ENCODE data around the gene SLC22A13.
"Not testable (repeated sequence)": the region's sequence is repeated elsewhere in the genome, so short reads cannot be mapped to it uniquely, and the experiment has no call there.

The SLC22A13 gene, protein sequence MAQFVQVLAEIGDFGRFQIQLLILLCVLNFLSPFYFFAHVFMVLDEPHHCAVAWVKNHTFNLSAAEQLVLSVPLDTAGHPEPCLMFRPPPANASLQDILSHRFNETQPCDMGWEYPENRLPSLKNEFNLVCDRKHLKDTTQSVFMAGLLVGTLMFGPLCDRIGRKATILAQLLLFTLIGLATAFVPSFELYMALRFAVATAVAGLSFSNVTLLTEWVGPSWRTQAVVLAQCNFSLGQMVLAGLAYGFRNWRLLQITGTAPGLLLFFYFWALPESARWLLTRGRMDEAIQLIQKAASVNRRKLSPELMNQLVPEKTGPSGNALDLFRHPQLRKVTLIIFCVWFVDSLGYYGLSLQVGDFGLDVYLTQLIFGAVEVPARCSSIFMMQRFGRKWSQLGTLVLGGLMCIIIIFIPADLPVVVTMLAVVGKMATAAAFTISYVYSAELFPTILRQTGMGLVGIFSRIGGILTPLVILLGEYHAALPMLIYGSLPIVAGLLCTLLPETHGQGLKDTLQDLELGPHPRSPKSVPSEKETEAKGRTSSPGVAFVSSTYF

DNA sequence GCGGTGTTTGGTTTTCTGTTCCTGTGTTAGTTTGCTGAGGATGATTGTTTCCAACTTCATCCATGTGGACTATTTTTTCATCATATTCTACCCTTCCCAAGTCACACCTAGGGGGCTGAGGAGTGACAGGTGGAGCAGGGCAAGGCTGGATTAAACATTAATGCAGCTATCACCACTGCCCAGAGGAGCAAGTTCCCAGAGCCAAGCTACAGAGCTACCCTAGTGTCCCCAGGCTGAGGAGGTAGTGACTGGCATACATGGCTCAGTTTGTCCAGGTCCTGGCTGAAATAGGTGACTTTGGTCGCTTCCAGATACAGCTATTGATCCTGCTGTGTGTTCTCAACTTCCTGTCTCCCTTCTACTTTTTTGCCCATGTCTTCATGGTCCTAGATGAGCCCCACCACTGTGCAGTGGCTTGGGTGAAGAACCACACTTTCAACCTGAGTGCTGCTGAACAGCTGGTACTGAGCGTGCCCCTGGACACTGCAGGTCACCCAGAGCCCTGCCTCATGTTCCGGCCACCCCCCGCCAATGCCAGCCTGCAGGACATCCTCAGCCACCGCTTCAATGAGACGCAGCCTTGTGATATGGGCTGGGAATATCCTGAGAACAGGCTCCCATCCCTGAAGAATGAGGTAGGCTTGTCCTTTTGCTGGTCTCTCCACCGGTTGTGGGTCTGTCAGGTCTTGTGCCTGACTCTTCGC lies at the start of gene SLC22A13:
Gene SLC22A13, plus strand, starts transcription at position 209 of the 704 bp plus-strand sequence. Its CDS starts 49 bp downstream, at position 258.
- no peak for DNase-seq (ENCODE audit: low read depth, low spot score)

DNA sequence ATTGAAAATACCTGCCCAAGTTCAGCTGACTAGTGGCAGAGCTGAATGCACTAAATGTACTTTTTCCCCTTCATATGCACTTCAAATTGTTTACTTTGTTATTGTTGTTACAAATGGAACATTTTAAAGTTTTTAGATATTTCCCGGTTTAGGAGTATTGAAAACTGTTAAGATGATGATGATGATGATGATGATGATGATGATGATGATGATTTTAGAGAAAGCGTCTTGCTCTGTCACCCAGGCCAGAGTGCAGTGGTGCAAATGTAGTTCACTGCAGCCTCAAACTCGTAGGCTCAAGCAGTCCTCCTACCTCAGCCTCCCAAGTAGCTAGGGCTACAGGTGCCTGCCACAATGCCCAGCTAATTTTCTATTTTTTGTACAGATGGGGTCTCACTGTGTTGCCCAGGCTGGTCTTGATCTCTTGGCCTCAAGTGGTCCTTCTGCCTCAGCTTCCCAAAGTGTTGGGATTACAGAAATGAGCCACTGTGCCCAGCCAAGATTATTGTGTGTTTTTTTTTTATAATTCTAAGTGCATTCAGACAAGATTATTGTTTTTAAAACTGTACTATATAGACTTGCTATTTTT lies 45.9 kb upstream of the SLC22A13 start:
- DNase-seq (ENCODE audit: low read depth, low spot score): no peak

DNA sequence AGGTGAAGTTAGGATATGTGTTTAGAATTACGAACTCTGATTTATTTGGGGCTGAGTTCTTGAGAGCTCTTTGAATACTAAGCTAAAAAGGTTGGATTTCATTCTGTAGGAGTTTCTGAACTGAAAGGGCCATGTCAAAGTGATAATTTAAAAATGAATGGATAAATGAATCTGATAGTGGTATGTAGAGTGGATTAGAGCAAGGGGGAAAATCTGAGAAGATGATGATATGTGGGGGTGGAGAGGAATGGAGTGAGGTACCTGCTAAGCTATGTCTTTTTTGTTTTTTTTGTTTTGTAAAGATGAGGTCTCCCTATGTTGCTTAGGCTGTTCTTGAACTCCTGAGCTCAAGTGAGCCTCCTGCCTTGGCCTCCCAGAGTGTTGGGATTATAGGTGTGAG lies 44.6 kb upstream of the SLC22A13 start:
- DNase-seq (ENCODE audit: low read depth, low spot score): no peak

DNA sequence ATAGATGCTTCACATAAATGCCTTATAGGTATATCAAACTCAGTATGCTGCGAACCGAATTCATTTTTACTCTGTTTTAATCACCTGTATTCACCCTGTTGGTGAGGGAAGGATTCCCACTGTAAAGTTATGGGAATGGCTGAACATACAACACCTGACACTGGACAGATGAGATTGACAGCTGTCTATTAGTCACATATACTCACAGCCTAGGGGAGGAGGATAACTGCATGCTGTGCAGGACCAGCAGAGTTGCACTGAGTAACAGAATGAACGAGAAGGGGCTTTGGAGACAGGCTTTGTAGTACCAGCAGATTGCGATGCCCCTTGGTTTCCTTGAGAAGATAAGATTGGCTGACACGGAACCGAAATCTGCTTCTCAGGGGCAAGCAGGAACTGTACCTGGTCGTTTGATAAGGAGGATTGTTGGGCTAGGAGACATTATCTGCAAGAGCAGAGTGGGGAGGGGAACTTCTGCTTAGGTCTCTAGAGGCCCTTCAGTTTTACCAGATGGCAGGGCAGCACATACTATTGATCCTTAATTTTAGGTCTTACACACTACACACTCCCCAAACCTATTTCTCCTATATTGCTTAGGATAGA lies 43.5 kb upstream of the SLC22A13 start:
- no peak for DNase-seq (ENCODE audit: low read depth, low spot score)

DNA sequence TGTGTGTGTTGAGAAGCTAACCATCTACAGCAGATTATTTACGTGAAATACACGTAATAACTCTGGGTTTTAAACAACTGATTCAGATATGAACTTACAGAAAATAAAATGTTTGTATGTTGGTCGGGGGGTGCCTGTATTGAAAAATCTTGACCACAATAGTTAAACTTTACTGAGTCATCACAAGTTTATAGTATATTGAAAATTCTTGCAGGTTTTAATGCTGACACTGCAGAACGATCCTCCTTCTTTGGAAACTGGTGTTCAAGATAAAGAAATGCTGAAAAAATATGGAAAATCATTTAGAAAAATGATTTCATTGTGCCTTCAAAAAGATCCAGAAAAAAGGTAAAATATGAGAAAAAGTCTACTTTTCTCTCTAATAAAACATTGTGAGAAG lies 41.3 kb upstream of the SLC22A13 start:
- no peak for DNase-seq (ENCODE audit: low read depth, low spot score)

DNA sequence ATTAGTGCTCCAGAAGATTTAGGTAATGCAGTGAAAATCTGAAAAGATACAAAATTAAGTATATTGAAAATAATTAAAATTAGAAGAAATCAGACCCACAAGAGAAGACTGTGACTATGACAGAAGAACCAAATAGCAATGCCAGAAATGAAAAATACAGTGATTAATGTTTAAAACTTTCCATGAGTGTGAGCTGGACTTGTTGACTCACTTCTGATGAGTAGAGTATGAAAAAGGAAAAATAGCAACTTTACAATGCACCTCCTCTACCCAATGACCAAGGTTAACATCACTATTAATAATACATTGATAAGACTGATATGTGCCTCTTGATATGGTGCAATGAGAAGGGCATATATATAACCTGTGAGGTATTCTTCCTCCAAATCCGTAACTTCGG lies 39.3 kb upstream of the SLC22A13 start:
- no peak for DNase-seq (ENCODE audit: low read depth, low spot score)

DNA sequence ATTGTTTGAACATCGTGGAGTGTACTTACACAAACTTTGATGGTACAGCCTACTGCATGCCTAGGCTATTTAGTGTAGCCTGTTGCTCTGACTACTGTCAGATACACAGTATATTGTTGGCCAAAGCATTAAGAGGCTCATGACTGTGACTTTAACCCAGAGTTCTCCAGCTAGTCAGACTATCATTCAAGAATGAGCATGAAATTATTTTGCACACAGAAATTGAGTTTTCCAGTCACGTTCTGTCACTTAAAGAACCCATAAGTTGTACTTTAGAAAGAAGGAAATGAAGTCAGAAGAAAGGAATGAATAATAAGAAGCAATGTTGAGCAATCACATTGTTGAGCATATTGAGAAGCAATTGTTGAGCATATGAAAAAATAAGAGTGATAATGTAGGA lies 37.6 kb upstream of the SLC22A13 start:
- DNase-seq (ENCODE audit: low read depth, low spot score): no peak

DNA sequence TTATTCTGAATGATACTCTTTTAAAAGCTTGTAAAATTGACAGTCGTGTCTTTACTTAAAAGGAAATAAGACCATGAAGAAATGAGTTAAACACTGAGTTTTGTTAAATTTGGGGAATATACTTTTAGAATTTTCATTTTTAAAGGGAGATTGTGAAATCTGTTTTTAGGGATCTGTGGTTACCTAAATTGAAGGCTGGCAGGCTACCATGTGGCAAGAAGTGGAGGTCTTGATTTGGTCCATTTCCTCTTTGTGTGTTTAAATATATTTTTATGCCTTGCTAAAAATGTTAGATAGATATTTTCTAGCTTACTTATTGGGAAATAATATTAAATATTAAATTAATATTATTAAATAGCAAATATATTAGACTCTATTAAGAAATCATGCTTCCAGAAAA lies 36.6 kb upstream of the SLC22A13 start:
- no peak for DNase-seq (ENCODE audit: low read depth, low spot score)

DNA sequence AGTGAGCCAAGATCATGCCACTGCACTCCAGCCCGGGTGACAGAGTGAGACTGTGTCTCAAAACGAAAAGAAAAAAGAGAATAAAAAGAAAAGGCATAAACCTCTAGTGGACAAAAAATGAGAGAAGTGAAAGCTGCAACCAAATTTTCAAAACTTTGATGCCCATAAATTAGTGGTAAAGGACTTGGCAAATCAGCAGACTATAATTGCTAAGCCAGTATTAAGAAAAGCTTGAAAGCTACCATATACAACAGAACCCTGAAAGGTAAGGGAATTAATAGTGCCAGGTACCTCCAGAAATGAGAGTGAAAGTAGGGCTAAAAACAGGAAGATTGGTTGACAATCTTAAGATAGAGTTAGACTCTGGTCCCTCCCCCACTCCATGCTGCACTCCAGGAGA lies 32.9 kb upstream of the SLC22A13 start:
- DNase-seq (ENCODE audit: low read depth, low spot score): no peak

DNA sequence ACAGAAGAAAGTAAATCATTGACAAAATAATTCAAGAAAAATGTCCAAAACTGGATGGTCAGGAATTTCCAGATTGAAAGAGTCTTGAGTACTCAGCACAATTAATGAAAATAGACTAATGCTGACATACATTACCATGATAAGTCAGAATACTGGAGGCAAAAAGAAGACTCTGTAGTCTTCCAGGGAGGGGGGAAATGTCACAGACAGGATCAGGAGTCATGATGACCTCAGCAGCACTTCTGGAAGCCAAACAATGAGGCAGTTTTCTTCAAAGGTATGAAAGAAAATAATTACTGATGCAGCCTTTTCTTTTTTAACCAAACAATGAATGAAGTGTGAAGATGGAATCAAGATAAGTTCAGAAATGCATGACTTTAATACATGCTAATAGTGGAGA lies 30.1 kb upstream of the SLC22A13 start:
- DNase-seq (ENCODE audit: low read depth, low spot score): no peak

DNA sequence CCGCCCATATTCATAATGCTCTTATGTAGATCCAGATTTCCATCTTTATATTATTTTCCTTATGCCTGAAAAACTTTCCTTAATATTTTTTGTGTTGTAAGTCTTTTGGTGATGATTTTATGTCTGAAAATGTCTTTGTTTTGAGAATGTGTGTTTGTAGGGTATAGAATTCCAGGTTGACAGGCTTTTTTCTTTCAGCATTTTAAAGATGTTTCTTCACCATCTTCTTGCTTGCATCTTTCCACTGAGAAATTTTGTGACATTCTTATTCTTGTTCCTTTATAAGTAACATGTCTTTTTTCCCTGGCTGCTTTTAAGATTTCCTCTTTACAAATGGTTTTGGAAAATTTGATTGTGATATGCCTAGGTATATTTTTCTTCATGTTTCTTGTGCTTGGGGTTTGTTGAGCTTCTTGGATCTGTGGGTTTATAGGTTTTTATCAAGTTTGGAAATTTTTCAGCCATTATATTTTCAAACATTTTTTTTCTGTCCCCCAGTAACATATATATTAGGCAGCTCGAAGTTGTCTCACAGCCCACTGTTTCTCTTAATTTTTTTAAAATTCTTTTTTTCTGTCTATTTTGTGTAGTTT lies 27.1 kb upstream of the SLC22A13 start:
- no peak for DNase-seq (ENCODE audit: low read depth, low spot score)

DNA sequence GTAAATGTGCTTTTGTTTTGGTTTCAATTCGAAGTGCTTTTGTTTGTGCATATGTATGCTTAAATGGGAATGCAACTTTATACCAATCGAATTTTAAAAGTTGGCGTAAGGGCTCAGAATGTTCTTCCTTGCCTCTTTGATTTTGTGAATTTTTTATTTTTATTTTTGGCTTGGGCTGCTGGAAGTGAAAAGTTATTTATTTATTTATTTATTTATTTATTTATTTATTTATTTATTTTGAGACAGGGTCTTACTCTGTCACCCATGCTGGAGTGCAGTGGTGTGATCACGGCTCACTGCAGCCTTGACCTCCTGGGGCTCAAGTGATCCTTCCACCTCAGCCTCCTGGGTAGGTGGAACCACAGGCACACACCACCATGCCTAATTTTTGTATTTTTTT lies 22.8 kb upstream of the SLC22A13 start:
- DNase-seq (ENCODE audit: low read depth, low spot score): not testable (repeated sequence)

DNA sequence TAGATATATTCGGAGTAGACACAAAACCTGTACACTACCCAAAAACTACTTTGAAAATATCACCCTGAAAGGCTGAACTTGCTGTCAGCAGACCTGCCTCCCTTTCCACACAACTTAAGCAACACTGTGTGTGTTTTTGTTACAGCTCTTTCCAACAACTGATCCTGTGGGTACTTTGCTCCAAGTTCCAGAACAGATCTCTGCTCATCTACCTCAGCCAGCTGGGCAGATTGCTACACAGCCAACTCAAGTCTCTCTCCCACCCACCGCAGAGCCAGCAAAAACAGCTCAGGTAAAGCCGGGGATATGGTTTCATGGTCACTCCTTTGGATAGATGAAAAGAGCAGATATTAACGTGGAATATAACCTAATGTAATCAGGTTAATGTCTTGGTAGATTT lies 19.7 kb upstream of the SLC22A13 start:
- DNase-seq (ENCODE audit: low read depth, low spot score): no peak

DNA sequence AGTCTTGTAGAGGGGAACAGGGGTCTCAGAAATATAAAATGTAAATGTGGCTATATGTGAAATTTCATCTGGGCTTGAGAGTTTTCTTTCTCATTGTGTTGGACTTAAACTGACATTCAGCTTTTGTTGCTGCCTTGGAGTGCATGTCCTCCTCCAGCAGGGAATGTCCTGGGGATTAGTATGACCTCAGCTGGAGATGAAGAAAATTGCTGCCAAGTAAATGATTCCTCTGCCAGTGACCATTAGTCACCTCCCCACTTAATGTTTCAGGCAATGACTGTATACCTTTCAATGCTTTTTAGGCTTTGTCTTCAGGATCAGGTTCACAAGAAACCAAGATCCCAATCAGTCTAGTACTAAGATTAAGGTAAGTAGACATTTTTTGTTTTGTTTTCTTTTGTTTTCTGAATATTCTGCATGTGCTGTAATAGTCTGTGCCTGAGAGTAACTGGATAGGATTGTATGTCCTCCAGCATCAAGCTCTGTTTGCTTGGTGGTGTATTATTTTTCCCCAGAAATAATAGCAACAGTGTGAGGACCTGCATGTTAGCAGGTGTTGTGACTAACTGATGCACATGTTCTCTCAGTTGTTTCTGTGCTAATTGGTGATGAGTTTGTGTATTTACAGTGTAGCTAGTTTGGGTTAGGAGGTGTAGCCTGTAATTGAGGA lies 18.1 kb upstream of the SLC22A13 start:
- DNase-seq (ENCODE audit: low read depth, low spot score): no peak

DNA sequence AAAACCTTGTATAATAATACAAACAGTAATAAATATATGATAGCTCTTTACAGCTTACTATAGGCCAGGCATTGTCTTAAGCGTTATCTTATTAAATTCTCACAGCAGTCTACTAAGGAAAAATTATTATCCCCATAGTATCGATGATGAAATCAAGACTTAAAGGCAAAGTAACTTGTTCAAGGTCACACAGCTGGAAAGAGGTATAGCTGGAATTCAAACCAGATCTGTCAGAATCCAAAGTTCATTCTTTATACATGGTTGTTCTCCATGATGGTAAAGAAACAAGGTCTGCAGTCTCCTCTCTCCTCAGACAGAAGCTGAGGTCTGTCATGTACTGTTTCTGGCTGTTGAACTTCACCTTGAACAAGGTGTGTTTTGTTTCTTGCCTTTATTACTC lies 15.4 kb upstream of the SLC22A13 start:
- DNase-seq (ENCODE audit: low read depth, low spot score): no peak

DNA sequence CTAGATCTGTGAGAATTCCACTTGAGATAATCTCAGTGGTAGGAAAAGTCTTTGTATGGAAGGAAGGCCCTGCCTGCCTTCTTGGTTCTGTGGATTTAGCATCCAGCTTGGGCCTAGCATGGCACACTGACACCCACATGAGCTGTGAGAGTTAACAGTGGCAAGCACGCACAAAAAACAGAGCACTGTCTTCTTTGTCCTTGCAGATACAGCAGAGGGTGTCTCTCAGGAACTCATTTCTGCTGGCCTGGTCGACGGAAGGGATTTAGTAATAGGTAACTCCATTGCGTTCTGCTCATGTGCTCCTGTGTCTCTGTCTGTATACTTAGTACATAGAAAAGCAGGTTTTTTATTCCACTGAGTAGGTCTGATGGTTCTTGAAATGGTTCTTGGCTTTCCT lies 14.4 kb upstream of the SLC22A13 start:
- no peak for DNase-seq (ENCODE audit: low read depth, low spot score)

DNA sequence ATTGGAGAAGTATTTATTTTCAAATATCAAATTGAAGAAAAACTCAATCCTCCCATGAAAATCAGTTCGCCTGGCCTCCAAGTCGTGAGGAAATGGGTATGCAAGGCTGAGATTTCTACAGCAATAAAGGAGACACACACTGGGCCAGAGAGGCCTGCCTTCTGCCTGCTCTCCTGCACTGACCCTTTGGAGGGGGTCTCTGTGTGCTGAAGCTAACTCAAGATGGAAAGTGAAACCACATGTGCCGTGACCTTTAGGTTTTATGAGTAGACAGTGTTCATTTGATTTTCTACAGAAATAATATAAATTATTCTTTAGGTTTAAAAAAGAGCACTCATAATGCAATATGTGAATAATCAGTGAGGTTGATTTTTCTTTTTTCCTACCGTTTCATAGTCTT lies 11.9 kb upstream of the SLC22A13 start:
- DNase-seq (ENCODE audit: low read depth, low spot score): no peak

DNA sequence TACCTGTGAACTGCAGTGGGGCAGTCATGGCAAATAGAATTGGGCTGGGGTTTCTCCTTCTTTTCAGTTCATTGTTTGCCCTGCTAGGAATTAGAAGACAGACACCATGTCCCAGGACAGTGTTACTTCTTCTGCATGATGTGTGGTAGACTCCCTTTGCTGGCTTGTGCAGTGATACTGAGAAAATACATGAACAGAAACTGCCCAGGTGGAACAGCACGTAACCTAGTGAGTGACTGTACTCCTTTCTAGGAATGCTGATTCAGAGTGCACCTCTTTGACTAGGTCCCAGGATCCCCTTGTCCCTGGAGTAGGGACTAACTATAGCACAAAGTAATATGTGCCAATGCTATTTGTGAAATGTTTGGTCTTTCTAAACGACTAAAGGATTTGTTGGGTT lies 10.7 kb upstream of the SLC22A13 start:
- no peak for DNase-seq (ENCODE audit: low read depth, low spot score)

DNA sequence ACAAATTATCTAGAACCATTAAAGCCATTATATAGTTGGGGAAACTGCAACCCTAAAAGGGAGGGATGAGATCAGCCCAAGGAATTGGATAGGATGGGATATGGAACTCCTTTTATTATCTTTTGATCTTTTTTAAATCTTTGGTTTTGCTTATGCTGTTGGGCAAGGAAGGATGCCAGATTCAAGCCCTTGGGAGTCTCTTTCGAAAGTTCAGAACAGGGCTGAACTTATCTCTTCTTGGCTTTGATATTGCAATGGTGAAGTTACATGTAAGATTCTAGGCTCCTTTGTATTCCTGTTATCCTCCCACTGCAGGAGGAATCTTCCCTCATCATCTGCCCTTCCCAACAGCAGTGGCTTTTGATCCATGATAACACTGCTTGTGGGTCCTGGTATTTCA lies 10.0 kb upstream of the SLC22A13 start:
- DNase-seq (ENCODE audit: low read depth, low spot score): no peak

DNA sequence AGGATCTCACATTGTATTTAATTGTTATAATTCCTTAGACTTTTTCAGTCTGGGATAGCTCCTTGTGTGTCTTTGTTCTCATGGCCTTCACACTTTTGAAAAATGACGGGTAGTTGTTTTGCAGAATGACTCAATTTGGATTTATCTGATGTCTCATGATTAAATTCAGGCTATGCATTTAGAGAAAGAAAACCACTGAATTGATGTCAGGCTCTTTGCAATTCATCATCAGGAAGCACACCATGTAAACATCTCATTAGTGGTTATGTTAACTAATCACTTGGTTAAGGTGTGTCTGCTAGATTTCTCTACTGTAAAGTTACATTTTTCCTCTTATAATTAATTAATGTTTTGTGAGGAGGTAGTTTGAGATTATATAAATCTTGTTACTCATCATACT lies 8.0 kb upstream of the SLC22A13 start:
- no peak for DNase-seq (ENCODE audit: low read depth, low spot score)

DNA sequence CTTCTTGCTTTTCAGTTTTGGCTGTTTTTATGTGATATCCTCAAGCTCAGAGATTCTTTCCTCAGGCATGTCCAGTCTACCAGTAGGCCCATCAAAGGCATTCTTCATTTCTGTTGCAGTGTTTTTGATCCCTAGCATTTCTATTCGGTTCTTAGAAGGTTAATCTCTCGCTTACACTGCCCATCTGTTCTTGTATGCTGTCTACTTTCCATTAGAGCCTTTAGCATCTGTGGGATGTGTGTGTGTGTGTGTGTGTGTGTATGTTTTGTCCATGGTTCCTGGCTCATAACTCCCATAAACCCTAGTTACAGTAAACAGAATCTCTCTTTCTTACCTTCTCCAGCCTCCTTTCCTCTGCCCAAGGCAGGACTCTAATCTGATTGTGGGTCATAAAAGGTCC lies 5.1 kb upstream of the SLC22A13 start:
- DNase-seq (ENCODE audit: low read depth, low spot score): no peak
